IMR-90 (cell line): ENCODE measurements around the gene MYH10.

Experiments used
- BHLHE40 ChIP-seq: fragments of 150-350 bp; IDR thresholded peaks from 2 replicates; pipeline ENCODE4 v1.6.1; 2016; ENCODE audit warnings: mild to moderate bottlenecking, low read depth, low read length
- CEBPB ChIP-seq: IDR thresholded peaks from 2 replicates; pipeline ENCODE4 v1.6.1; 2012; ENCODE audit warnings: low read depth, low read length, improper control_type of control experiment
- CHD1 ChIP-seq: IDR thresholded peaks from 2 replicates; pipeline ENCODE4 v1.6.1; 2012; ENCODE audit warnings: low read depth, low read length, improper control_type of control experiment
- ELK1 ChIP-seq: fragments of 150-350 bp; IDR thresholded peaks from 2 replicates; pipeline ENCODE4 v1.6.1; 2016; ENCODE audit warnings: low read depth, mild to moderate bottlenecking, low read length, moderate library complexity, borderline replicate concordance
- MAFK ChIP-seq: IDR thresholded peaks from 2 replicates; pipeline ENCODE4 v1.6.1; 2012; ENCODE audit warnings: low read depth, low read length, improper control_type of control experiment
- NFE2L2 ChIP-seq: fragments of 150-350 bp; IDR thresholded peaks from 2 replicates; pipeline ENCODE4 v1.6.1; 2016; ENCODE audit warnings: low read depth, mild to moderate bottlenecking, low read length
- POLR2A ChIP-seq: IDR thresholded peaks from 2 replicates; pipeline ENCODE4 v1.6.1; 2012; ENCODE audit warnings: mild to moderate bottlenecking, low read depth, low read length
- RAD21 ChIP-seq: IDR thresholded peaks from 2 replicates; pipeline ENCODE4 v1.6.1; 2012; ENCODE audit warnings: low read length, improper control_type of control experiment
- RCOR1 ChIP-seq: IDR thresholded peaks from 2 replicates; pipeline ENCODE4 v1.6.1; 2012; ENCODE audit warnings: mild to moderate bottlenecking, low read length, improper control_type of control experiment; ENCODE audit not compliant: insufficient replicate concordance
- RFX5 ChIP-seq: IDR thresholded peaks from 2 replicates; pipeline ENCODE4 v1.8.0; 2012; ENCODE audit warnings: low read depth, mild to moderate bottlenecking, low read length, moderate library complexity
- SMC3 ChIP-seq: fragments of 150-350 bp; IDR thresholded peaks from 2 replicates; pipeline ENCODE4 v1.6.1; 2016; ENCODE audit warnings: low read depth, mild to moderate bottlenecking, antibody characterized with exemption, low read length, moderate library complexity
- TF ChIP-seq, protein P1 (sequence below): conservative IDR thresholded peaks from 2 replicates; pipeline ENCODE4 v1.5.1; 2012; ENCODE audit warnings: mild to moderate bottlenecking, low read depth, low read length, improper control_type of control experiment
- TF ChIP-seq, protein P2 (sequence below): fragments of 150-350 bp; IDR thresholded peaks from 2 replicates; pipeline ENCODE4 v1.6.1; 2017; ENCODE audit warnings: mild to moderate bottlenecking, antibody characterized with exemption, low read length, low read depth

DNA sequence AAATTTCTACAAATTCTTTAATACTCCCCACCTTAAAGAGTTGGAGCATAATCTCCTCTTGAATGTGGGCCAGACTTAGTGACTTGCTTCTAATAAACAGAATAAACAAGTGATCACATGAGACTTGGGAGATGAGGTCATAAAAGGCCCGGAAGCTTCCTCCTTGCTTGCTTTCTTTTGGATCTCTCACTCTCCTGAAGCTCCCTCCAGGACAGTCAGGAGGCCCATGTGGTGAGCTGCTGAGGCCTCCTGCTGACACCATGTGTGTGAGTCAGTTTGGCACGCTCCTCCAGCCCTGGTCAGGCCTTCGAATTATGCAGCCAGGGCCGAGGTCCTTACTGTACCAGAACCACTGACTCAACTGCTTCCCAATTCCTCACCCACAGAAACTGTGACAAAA lies 141.6 kb downstream of the MYH10 start:
- TF ChIP-seq, protein P1, sequence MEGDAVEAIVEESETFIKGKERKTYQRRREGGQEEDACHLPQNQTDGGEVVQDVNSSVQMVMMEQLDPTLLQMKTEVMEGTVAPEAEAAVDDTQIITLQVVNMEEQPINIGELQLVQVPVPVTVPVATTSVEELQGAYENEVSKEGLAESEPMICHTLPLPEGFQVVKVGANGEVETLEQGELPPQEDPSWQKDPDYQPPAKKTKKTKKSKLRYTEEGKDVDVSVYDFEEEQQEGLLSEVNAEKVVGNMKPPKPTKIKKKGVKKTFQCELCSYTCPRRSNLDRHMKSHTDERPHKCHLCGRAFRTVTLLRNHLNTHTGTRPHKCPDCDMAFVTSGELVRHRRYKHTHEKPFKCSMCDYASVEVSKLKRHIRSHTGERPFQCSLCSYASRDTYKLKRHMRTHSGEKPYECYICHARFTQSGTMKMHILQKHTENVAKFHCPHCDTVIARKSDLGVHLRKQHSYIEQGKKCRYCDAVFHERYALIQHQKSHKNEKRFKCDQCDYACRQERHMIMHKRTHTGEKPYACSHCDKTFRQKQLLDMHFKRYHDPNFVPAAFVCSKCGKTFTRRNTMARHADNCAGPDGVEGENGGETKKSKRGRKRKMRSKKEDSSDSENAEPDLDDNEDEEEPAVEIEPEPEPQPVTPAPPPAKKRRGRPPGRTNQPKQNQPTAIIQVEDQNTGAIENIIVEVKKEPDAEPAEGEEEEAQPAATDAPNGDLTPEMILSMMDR, result 0 out of 2 replicates have a peak, but pooled peaks have one; percentile 16
- no peak for TF ChIP-seq POLR2A
- no peak for TF ChIP-seq CHD1
- no peak for TF ChIP-seq ELK1
- no peak for TF ChIP-seq RCOR1
- TF ChIP-seq RAD21, result peak; percentile 31; the same call in 1 of the 2 replicates
- peak; percentile 30 for TF ChIP-seq SMC3
- TF ChIP-seq NFE2L2, result no peak; the same call in 1 of the 2 replicates
- TF ChIP-seq MAFK, result no peak
- peak; percentile 74 for TF ChIP-seq BHLHE40
- TF ChIP-seq, protein P2, sequence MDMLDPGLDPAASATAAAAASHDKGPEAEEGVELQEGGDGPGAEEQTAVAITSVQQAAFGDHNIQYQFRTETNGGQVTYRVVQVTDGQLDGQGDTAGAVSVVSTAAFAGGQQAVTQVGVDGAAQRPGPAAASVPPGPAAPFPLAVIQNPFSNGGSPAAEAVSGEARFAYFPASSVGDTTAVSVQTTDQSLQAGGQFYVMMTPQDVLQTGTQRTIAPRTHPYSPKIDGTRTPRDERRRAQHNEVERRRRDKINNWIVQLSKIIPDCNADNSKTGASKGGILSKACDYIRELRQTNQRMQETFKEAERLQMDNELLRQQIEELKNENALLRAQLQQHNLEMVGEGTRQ, result peak; percentile 81
- TF ChIP-seq RFX5, result no peak
- TF ChIP-seq CEBPB, result no peak
